Mesenchymal stem cell (in vitro differentiated cells and primary cell): ENCODE measurements around the gene PPARGC1A.

Experiments used
- DNase-seq: peaks from one replicate; pipeline ENCODE4 v3.0.0-alpha.2; 2013
- H2AFZ ChIP-seq: one replicate; pipeline ENCODE4 v1.6.1; 2013; ENCODE audit warnings: low read depth, mild to moderate bottlenecking, control low read depth, inconsistent platforms, low read length, moderate library complexity
- H2AK5ac ChIP-seq: 2 replicates; pipeline ENCODE4 v1.6.1; 2013; ENCODE audit warnings: low read length, moderate library complexity, mild to moderate bottlenecking, inconsistent platforms; ENCODE audit not compliant: severe bottlenecking
- H2BK120ac ChIP-seq: one replicate; pipeline ENCODE4 v1.6.1; 2013; ENCODE audit warnings: low read depth, mild to moderate bottlenecking, inconsistent platforms, low read length, moderate library complexity
- H2BK12ac ChIP-seq, 2 experiments: one replicate each; pipeline ENCODE4 v1.6.1; 2013; ENCODE audit warnings: inconsistent platforms in 2 of 2, low read length in 2 of 2, mild to moderate bottlenecking in 2 of 2, moderate library complexity in 2 of 2, control low read depth in 1 of 2
- H2BK15ac ChIP-seq: one replicate; pipeline ENCODE4 v1.6.1; 2013; ENCODE audit warnings: mild to moderate bottlenecking, low read depth, inconsistent platforms; ENCODE audit not compliant: poor library complexity, severe bottlenecking
- H2BK5ac ChIP-seq: 2 replicates; pipeline ENCODE4 v1.6.1; 2013; ENCODE audit warnings: low read depth, mild to moderate bottlenecking, low read length, control low read depth, inconsistent platforms; ENCODE audit not compliant: poor library complexity, severe bottlenecking
- H3K14ac ChIP-seq, 2 experiments: one replicate each; pipeline ENCODE4 v1.6.1; 2013; ENCODE audit warnings: inconsistent platforms in 2 of 2, low read length in 2 of 2, control low read depth in 1 of 2, mild to moderate bottlenecking in 1 of 2, moderate library complexity in 1 of 2
- H3K18ac ChIP-seq, 2 experiments: one replicate each; pipeline ENCODE4 v1.6.1; 2013; ENCODE audit warnings: inconsistent platforms in 2 of 2, low read length in 2 of 2, control low read depth in 1 of 2, low read depth in 1 of 2, mild to moderate bottlenecking in 1 of 2
- H3K23ac ChIP-seq, 2 experiments: one replicate each; pipeline ENCODE4 v1.6.1; 2013; ENCODE audit warnings: inconsistent platforms in 2 of 2, low read length in 2 of 2, mild to moderate bottlenecking in 2 of 2, moderate library complexity in 2 of 2, control low read depth in 1 of 2
- H3K27ac ChIP-seq: 2 replicates; pipeline ENCODE4 v1.5.1; 2013; ENCODE audit warnings: mild to moderate bottlenecking, moderate library complexity, low read length, control low read depth, inconsistent platforms; ENCODE audit not compliant: poor library complexity, severe bottlenecking
- H3K27me3 ChIP-seq, 2 experiments: 2 replicates each; pipeline versions ENCODE4 v1.6.1 to v1.7.0; 2013; ENCODE audit warnings: low read length in 2 of 2, mild to moderate bottlenecking in 2 of 2, moderate library complexity in 2 of 2, control low read depth in 1 of 2, inconsistent platforms in 1 of 2; ENCODE audit not compliant: control insufficient read depth in 1 of 2, insufficient read depth in 1 of 2
- H3K36me3 ChIP-seq, 2 experiments: 2 replicates each; pipeline versions ENCODE4 v1.6.1 to v1.7.0; 2013; ENCODE audit warnings: low read length in 2 of 2, control low read depth in 1 of 2, inconsistent platforms in 1 of 2, low read depth in 1 of 2, mild to moderate bottlenecking in 1 of 2; ENCODE audit not compliant: insufficient read depth in 2 of 2, control insufficient read depth in 1 of 2
- H3K4ac ChIP-seq, 2 experiments: one replicate each; pipeline ENCODE4 v1.6.1; 2013; ENCODE audit warnings: inconsistent platforms in 2 of 2, low read length in 2 of 2, mild to moderate bottlenecking in 2 of 2, moderate library complexity in 2 of 2, control low read depth in 1 of 2, low read depth in 1 of 2
- H3K4me1 ChIP-seq: 2 replicates; pipeline ENCODE4 v1.6.1; 2013; ENCODE audit warnings: low read depth, low read length, control low read depth; ENCODE audit not compliant: control insufficient read depth, insufficient read depth
- H3K4me2 ChIP-seq: 2 replicates; pipeline ENCODE4 v1.6.1; 2013; ENCODE audit warnings: low read length, mild to moderate bottlenecking, inconsistent platforms; ENCODE audit not compliant: poor library complexity, severe bottlenecking
- H3K4me3 ChIP-seq, 2 experiments: 2 replicates each; pipeline versions ENCODE4 v1.5.1 to v1.7.0; 2013; ENCODE audit warnings: low read length in 2 of 2, mild to moderate bottlenecking in 2 of 2, control low read depth in 1 of 2, low read depth in 1 of 2; ENCODE audit not compliant: insufficient read depth in 1 of 2
- H3K79me1 ChIP-seq: replicated peaks from 2 replicates; pipeline ENCODE4 v1.6.1; 2013; ENCODE audit warnings: mild to moderate bottlenecking, control low read depth, low read length, inconsistent platforms; ENCODE audit not compliant: poor library complexity, severe bottlenecking
- H3K9ac ChIP-seq: 2 replicates; pipeline ENCODE4 v1.7.0; 2013; ENCODE audit warnings: mild to moderate bottlenecking, low read length, moderate library complexity
- H3K9me3 ChIP-seq: 2 replicates; pipeline ENCODE4 v1.7.0; 2013; ENCODE audit warnings: mild to moderate bottlenecking, low read length; ENCODE audit not compliant: control insufficient read depth
- H4K8ac ChIP-seq: one replicate; pipeline ENCODE4 v1.6.1; 2013; ENCODE audit warnings: inconsistent platforms, mild to moderate bottlenecking, low read length, moderate library complexity
- H4K91ac ChIP-seq: one replicate; pipeline ENCODE4 v1.6.1; 2013; ENCODE audit warnings: mild to moderate bottlenecking, low read length, inconsistent platforms
- WGBS: methylation state at CpG from one replicate; pipeline ENCODE4 v1.1.7; 2013; ENCODE audit warnings: mixed read lengths; 5-methylcytosine and 5-hydroxymethylcytosine counted together

Gene PPARGC1A

GRCh38 chr4:23775694-23776093, 114.2 kb downstream of the PPARGC1A start:
- no peak overlapping the region for H2BK12ac ChIP-seq
- H3K27ac ChIP-seq: no peak overlapping the region
- no peak overlapping the region for H2BK5ac ChIP-seq
- no peaks in the 10 kb centered on the region for H3K79me1 ChIP-seq
- no peak overlapping the region for H3K18ac ChIP-seq
- H3K14ac ChIP-seq: no peak overlapping the region
- no peak overlapping the region for H2BK120ac ChIP-seq
- H3K4me3 ChIP-seq: no peak overlapping the region
- no peaks in the 10 kb centered on the region for H3K9me3 ChIP-seq
- DNase-seq: no peak
- no peak overlapping the region for H2AFZ ChIP-seq
- no peak overlapping the region for H4K91ac ChIP-seq
- H2BK15ac ChIP-seq: no peak overlapping the region
- no peak overlapping the region for H3K4me2 ChIP-seq
- H3K36me3 ChIP-seq: no peaks in the 10 kb centered on the region
- H4K8ac ChIP-seq: no peak overlapping the region
- no peak overlapping the region for H3K4ac ChIP-seq
- no peaks in the 10 kb centered on the region for H3K27me3 ChIP-seq
- H3K4me1 ChIP-seq: no peaks in the 10 kb centered on the region
- no peak overlapping the region for H2AK5ac ChIP-seq
- H3K23ac ChIP-seq: no peak overlapping the region
- no peak overlapping the region for H3K9ac ChIP-seq

- 85% methylated on average over 5 of the region's 5 CpGs for WGBS
- no peak overlapping the region for H3K4ac ChIP-seq
- H3K9me3 ChIP-seq: no peaks in the 10 kb centered on the region
- no peaks in the 10 kb centered on the region for H3K79me1 ChIP-seq
- H2BK5ac ChIP-seq: no peak overlapping the region
- no peak overlapping the region for H3K4me2 ChIP-seq
- no peak overlapping the region for H2BK12ac ChIP-seq
- H3K27ac ChIP-seq: no peak overlapping the region
- no peak overlapping the region for H3K18ac ChIP-seq
- no peak overlapping the region for H3K9ac ChIP-seq
- no peak overlapping the region for H2BK15ac ChIP-seq
- no peak for DNase-seq
- H3K36me3 ChIP-seq: no peaks in the 10 kb centered on the region
- no peak overlapping the region for H2AK5ac ChIP-seq
- H3K4me1 ChIP-seq: no peaks in the 10 kb centered on the region
- H3K4me3 ChIP-seq: no peak overlapping the region
- no peak overlapping the region for H3K14ac ChIP-seq
- H4K8ac ChIP-seq: no peak overlapping the region
- H2AFZ ChIP-seq: no peak overlapping the region
- no peaks in the 10 kb centered on the region for H3K27me3 ChIP-seq
- no peak overlapping the region for H4K91ac ChIP-seq
- H2BK120ac ChIP-seq: no peak overlapping the region
- no peak overlapping the region for H3K23ac ChIP-seq
Measured at GRCh38 chr4:23774909-23775308, 114.9 kb downstream of the PPARGC1A start.

GRCh38 chr4:23773884-23774636, 115.8 kb downstream of the PPARGC1A start:
- Histone ChIP-seq H2AFZ (no peak overlapping the region), H3K27ac (no peak overlapping the region), H2BK5ac (no peak overlapping the region), H2AK5ac (no peak overlapping the region), H3K23ac (no peak overlapping the region), H3K79me1 (no peaks in the 10 kb centered on the region), H3K14ac (no peak overlapping the region), H3K27me3 (no peaks in the 10 kb centered on the region), H3K9me3 (no peaks in the 10 kb centered on the region), H4K8ac (no peak overlapping the region), H3K9ac (no peak overlapping the region), H2BK15ac (no peak overlapping the region), H3K4me1 (no peaks in the 10 kb centered on the region), H2BK120ac (no peak overlapping the region), H4K91ac (no peak overlapping the region), H3K18ac (no peak overlapping the region), H3K4ac (no peak overlapping the region), H3K36me3 (no peaks in the 10 kb centered on the region), H3K4me3 (no peak overlapping the region), H3K4me2 (no peak overlapping the region), H2BK12ac (no peak overlapping the region)
- 0% methylated on average over 1 of the region's 2 CpGs for WGBS
- DNase-seq: no peak

DNA sequence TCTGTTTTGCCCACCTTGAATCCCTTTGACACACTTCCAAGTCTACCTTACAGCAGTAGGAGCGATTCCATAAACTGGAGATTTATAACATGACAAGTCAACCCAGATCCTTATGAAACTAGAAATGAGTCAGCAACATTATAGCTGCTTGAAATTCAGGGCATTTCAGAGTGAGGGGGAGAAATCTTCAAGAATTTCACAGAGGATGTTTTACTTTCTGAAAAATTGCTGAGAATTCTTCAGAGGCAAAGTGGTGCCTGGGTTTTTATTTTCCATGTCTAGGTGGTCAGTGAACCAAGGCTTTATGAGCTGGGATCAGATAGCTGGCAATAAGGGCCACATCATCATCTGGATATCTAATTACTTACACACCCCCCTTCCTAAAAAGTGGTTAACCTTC, 119.8 kb downstream of the PPARGC1A start:
- Histone ChIP-seq H2BK5ac (no peak overlapping the region), H2AK5ac (no peak overlapping the region), H2BK12ac (no peak overlapping the region), H3K9me3 (no peaks in the 10 kb centered on the region), H3K4me1 (no peaks in the 10 kb centered on the region), H2BK15ac (no peak overlapping the region), H2AFZ (no peak overlapping the region), H3K18ac (peak overlapping the region in 1 of 2 experiments; percentile 30), H3K36me3 (no peaks in the 10 kb centered on the region), H3K4ac (no peak overlapping the region), H3K14ac (no peak overlapping the region), H4K8ac (no peak overlapping the region), H3K79me1 (no peaks in the 10 kb centered on the region), H3K27me3 (no peaks in the 10 kb centered on the region), H3K27ac (peak overlapping the region; percentile 53), H4K91ac (no peak overlapping the region), H3K23ac (no peak overlapping the region), H2BK120ac (no peak overlapping the region), H3K4me3 (no peak overlapping the region), H3K9ac (no peak overlapping the region), H3K4me2 (no peak overlapping the region)
- 20% methylated on average over 1 of the region's 1 CpG for WGBS
- peak; percentile 23 for DNase-seq
